Peyer's patch (tissue), 4 donors: Measurements from ENCODE around the gene SPATA6L. TPM values are rescaled to one million over a fixed set of nuclear protein-coding genes. Genes with fewer than 3 reads are reported as not detected.

Source experiments
- DNase-seq, 3 donors: peaks; one replicate each; pipeline ENCODE4 v3.0.0-alpha.2; 2017 to 2019
- H3K27ac ChIP-seq, 4 donors: fragments of 200-600 bp; sonication (generic); one replicate each; pipeline ENCODE4 v1.5.1; 2016 to 2019
- H3K27me3 ChIP-seq, 2 donors: fragments of 200-600 bp; sonication (generic); one replicate each; pipeline ENCODE4 v1.5.1; 2019
- H3K36me3 ChIP-seq, 3 donors: fragments of 200-600 bp; sonication (generic); one replicate each; pipeline ENCODE4 v1.5.1; 2016 to 2019
- H3K4me1 ChIP-seq, 4 donors: fragments of 200-600 bp; sonication (generic); one replicate each; pipeline ENCODE4 v1.5.1; 2016 to 2019
- H3K4me3 ChIP-seq, 4 donors: fragments of 200-600 bp; sonication (generic); 1 replicate in 3 of 4; 2 replicates in 1 of 4; pipeline ENCODE4 v1.5.1; 2016 to 2019; ENCODE audit warnings: mild to moderate bottlenecking in 1 of 4
- H3K9me3 ChIP-seq, 4 donors: fragments of 200-600 bp; sonication (generic); one replicate each; pipeline ENCODE4 v1.5.1; 2016 to 2019; ENCODE audit warnings: mild to moderate bottlenecking in 1 of 4
- POLR2A ChIP-seq, 2 donors: fragments of 450-650 bp; IDR thresholded peaks; one replicate each; pipeline ENCODE4 v1.5.1; 2017; ENCODE audit warnings: antibody characterized with exemption in 2 of 2, mild to moderate bottlenecking in 2 of 2, moderate library complexity in 2 of 2
- total RNA-seq, 4 donors: library from RNA; depleted of rRNA; stranded (reverse); fragments of >200 nt; gene quantifications; one replicate each; pipeline ENCODE4 v1.1.0, GENCODE V29; 2016
- TF ChIP-seq, protein P1 (sequence below), 6 experiments: fragments of 450-650 bp in 4 of 6; fragments of 200-600 bp in 2 of 6; sonication (generic) in 1 of 6; IDR thresholded peaks; one replicate each; pipeline ENCODE4 v1.5.1; 2017 to 2019; ENCODE audit warnings: antibody characterized with exemption in 6 of 6, mild to moderate bottlenecking in 3 of 6, moderate library complexity in 1 of 6

SPATA6L gene
- total RNA-seq, 4 donors from 2014 or later = 13.4 to 19.0 (median 16.6) TPM

DNA sequence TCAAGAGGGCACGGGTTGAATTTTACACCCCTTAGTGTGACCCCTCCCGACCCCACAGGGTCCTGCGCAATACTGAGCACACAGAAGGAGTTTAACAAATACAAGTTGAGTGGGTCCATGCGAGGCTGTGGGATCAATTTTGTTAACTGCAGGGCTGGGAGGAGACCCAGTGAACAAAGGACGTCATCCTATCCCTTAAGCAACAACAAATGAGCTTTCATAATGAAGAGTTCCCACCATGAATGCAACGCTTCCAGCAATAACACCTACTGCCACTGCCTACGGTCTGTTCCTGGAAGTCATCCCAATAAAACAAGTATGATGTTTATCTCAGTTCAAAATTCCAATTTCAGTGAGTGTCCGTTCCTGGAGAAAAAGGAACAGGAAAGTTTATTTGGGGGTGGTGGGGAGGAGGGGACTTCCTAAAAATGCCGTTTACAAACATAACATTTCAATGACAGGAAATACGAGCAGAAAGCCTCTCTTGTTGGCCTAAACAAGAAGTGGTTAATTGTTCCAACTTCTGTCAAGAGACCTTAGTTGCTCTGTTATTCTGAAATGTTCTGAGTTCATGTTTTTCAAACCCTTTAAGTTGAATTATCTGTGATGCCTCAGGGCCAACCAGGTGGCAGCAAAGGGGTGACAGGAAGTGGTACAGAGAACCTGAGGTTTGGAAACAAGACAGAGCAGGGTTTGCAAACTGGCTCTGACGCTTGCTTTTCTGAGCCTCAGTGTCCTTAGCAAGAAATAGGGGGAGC, 69.9 kb downstream of the SPATA6L start:
- no peaks in the 10 kb centered on the region for H3K36me3 ChIP-seq
- H3K4me3 ChIP-seq = no peak overlapping the region
- DNase-seq = peak in 2 of 3 donors; percentile 55 to 72
- H3K4me1 ChIP-seq = no peaks in the 10 kb centered on the region
- no peaks in the 10 kb centered on the region for H3K27me3 ChIP-seq
- TF ChIP-seq POLR2A (IDR thresholded peaks at IDR 0.05) = no peak
- TF ChIP-seq, protein P1, sequence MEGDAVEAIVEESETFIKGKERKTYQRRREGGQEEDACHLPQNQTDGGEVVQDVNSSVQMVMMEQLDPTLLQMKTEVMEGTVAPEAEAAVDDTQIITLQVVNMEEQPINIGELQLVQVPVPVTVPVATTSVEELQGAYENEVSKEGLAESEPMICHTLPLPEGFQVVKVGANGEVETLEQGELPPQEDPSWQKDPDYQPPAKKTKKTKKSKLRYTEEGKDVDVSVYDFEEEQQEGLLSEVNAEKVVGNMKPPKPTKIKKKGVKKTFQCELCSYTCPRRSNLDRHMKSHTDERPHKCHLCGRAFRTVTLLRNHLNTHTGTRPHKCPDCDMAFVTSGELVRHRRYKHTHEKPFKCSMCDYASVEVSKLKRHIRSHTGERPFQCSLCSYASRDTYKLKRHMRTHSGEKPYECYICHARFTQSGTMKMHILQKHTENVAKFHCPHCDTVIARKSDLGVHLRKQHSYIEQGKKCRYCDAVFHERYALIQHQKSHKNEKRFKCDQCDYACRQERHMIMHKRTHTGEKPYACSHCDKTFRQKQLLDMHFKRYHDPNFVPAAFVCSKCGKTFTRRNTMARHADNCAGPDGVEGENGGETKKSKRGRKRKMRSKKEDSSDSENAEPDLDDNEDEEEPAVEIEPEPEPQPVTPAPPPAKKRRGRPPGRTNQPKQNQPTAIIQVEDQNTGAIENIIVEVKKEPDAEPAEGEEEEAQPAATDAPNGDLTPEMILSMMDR (IDR thresholded peaks at IDR 0.05) = peak in 1 of 6 experiments; percentile 5
- H3K27ac ChIP-seq = peak overlapping the region in 3 of 4 donors; percentile 16 to 50 (median 32)
- no peaks in the 10 kb centered on the region for H3K9me3 ChIP-seq

DNA sequence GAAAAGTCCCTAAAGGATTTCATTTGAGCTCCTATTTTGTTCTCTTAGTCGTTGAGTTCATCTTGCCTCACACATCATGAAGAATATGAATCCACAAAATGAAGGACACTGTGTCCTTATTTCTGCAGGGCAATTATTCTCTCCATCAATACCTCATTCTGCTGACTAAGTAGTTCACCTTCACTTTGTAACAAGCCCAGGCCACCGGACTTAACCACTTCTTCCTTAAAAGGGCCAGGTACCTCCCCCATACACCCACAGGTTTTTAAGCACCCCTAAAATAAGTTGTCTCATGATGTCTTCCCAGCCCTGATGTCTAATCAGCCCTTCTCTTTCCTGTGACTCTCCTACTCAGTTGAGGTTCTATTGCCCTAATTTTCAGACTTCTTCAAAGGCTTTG, 71.3 kb downstream of the SPATA6L start:
- no peak for DNase-seq
- no peak overlapping the region for H3K4me3 ChIP-seq
- H3K27ac ChIP-seq = no peak overlapping the region
- no peaks in the 10 kb centered on the region for H3K27me3 ChIP-seq
- H3K36me3 ChIP-seq = no peaks in the 10 kb centered on the region
- no peak for TF ChIP-seq POLR2A (IDR thresholded peaks at IDR 0.05)
- TF ChIP-seq, protein P1 (IDR thresholded peaks at IDR 0.05) = no peak
- H3K4me1 ChIP-seq = no peaks in the 10 kb centered on the region
- no peaks in the 10 kb centered on the region for H3K9me3 ChIP-seq

DNA sequence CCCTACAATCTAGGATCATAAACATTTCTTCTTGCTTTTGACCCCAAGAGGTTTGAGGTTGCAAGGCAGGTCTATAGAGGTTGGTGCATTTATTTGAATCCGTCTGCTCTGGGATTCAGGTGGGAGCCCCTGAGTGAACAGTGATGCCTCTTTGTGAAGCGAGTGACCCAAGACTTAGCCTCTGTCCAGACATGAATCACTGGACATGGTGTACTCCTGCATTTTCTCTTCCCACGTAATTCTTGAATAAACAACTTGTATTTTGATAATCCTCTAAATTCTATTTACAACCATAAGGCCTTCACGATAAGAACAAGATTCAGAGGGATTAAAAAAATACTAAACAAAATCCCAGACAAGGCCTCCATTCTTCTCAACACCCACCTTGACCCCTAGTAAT, 71.7 kb downstream of the SPATA6L start:
- H3K27ac ChIP-seq = no peak overlapping the region
- TF ChIP-seq POLR2A (IDR thresholded peaks at IDR 0.05) = no peak
- TF ChIP-seq, protein P1 (IDR thresholded peaks at IDR 0.05) = no peak
- no peaks in the 10 kb centered on the region for H3K36me3 ChIP-seq
- H3K27me3 ChIP-seq = no peaks in the 10 kb centered on the region
- H3K4me1 ChIP-seq = no peaks in the 10 kb centered on the region
- DNase-seq = no peak
- H3K4me3 ChIP-seq = no peak overlapping the region
- no peaks in the 10 kb centered on the region for H3K9me3 ChIP-seq

DNA sequence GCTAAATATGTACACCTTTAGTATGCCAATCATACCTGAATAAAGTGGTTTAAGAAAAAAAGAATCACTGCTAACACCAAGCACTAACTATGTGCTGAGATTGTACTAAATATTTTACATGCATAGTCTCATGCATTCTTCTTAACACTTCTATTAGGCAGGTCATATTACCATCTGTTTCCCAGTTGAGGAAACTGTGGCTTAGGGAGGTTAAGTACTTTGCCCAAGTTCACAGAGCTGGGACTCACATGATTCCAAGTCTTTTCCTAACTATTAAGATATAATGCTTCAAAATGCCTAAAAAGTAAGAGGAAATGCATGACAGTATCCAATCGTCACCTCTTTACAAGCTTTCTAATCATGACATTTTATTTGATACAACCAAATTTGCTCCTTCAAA, 73.4 kb downstream of the SPATA6L start:
- Histone ChIP-seq H3K4me3 (no peak overlapping the region), H3K27ac (no peak overlapping the region), H3K27me3 (no peaks in the 10 kb centered on the region), H3K36me3 (no peaks in the 10 kb centered on the region), H3K9me3 (no peaks in the 10 kb centered on the region), H3K4me1 (no peaks in the 10 kb centered on the region)
- no peak for TF ChIP-seq POLR2A (IDR thresholded peaks at IDR 0.05)
- TF ChIP-seq, protein P1 (IDR thresholded peaks at IDR 0.05) = no peak
- DNase-seq = no peak

DNA sequence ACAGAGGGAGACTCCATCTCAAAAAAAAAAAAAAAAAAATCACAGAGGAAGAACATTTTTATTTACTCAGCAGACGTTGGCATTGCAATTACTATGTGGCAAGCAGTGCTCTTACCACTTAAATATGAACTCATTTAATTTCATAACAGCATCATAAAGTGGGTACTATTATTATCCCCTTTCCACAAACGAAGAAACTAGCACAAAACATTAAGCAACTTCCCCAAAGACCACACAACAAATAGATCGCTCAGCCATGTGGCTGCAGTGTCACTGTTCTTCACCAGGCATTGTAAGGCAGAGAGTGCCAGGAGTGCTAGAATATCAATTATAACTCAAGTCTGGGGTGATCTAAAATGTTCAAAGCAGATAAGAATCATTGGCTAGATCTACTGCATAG, 74.0 kb downstream of the SPATA6L start:
- no peak overlapping the region for H3K4me3 ChIP-seq
- H3K9me3 ChIP-seq = no peaks in the 10 kb centered on the region
- TF ChIP-seq POLR2A (IDR thresholded peaks at IDR 0.05) = no peak
- TF ChIP-seq, protein P1 (IDR thresholded peaks at IDR 0.05) = no peak
- no peaks in the 10 kb centered on the region for H3K4me1 ChIP-seq
- no peak for DNase-seq
- no peaks in the 10 kb centered on the region for H3K27me3 ChIP-seq
- no peaks in the 10 kb centered on the region for H3K36me3 ChIP-seq
- no peak overlapping the region for H3K27ac ChIP-seq
